Spleen (tissue), 11 donors: ENCODE data around the gene HACD3. TPM values are rescaled to one million over a fixed set of nuclear protein-coding genes. Genes with fewer than 3 reads are reported as not detected.

Experiments
- DNase-seq: peaks from one replicate; pipeline ENCODE4 v3.0.0-alpha.2; 2020
- H3K27ac ChIP-seq, 8 donors: fragments of 200-600 bp; sonication (generic) in 7 of 8; 1 replicate in 4 of 8; 2 replicates in 4 of 8; pipeline versions ENCODE4 v1.5.0 to v1.8.0; 2016 to 2021; ENCODE audit warnings: inconsistent platforms in 4 of 8, mild to moderate bottlenecking in 4 of 8, moderate library complexity in 1 of 8
- H3K27me3 ChIP-seq, 7 donors: fragments of 200-600 bp; sonication (generic) in 6 of 7; replicated peaks in 1 of 7; 1 replicate in 4 of 7; 2 replicates in 3 of 7; pipeline versions ENCODE4 v1.5.0 to v1.8.0; 2016 to 2021; ENCODE audit warnings: inconsistent platforms in 3 of 7, mild to moderate bottlenecking in 1 of 7
- H3K36me3 ChIP-seq, 6 donors: fragments of 200-600 bp; sonication (generic) in 5 of 6; 1 replicate in 4 of 6; 2 replicates in 2 of 6; pipeline versions ENCODE4 v1.5.0 to v1.8.0; 2016 to 2021; ENCODE audit warnings: inconsistent platforms in 2 of 6
- H3K4me1 ChIP-seq, 6 donors: fragments of 200-600 bp; sonication (generic) in 5 of 6; 1 replicate in 3 of 6; 2 replicates in 3 of 6; pipeline versions ENCODE4 v1.5.0 to v1.8.0; 2016 to 2021; ENCODE audit warnings: inconsistent platforms in 3 of 6
- H3K4me3 ChIP-seq, 8 donors: fragments of 200-600 bp; sonication (generic) in 7 of 8; 1 replicate in 4 of 8; 2 replicates in 4 of 8; pipeline versions ENCODE4 v1.5.0 to v1.8.0; 2016 to 2021; ENCODE audit warnings: inconsistent platforms in 4 of 8, mild to moderate bottlenecking in 4 of 8, moderate library complexity in 2 of 8
- H3K9me3 ChIP-seq, 8 donors: fragments of 200-600 bp; sonication (generic) in 7 of 8; 1 replicate in 4 of 8; 2 replicates in 4 of 8; pipeline versions ENCODE4 v1.5.0 to v1.8.0; 2016 to 2021; ENCODE audit warnings: inconsistent platforms in 4 of 8
- POLR2A ChIP-seq, 3 donors: fragments of 450-650 bp; IDR thresholded peaks; one replicate each; pipeline ENCODE4 v1.5.1; 2017; ENCODE audit warnings: antibody characterized with exemption in 3 of 3, mild to moderate bottlenecking in 1 of 3
- POLR2AphosphoS5 ChIP-seq, 3 donors: sonication (generic); formaldehyde crosslinking; IDR thresholded peaks; one replicate each; pipeline ENCODE4 v1.5.1; 2017; ENCODE audit warnings: antibody characterized with exemption in 3 of 3
- WGBS, 5 donors: extraction: QIAGEN DNeasy Blood & Tissue Kit in 3 of 5; methylation state at CpG; one replicate each; pipeline versions ENCODE4 v1.1.5 to v1.1.7; 2013 to 2018; 5-methylcytosine and 5-hydroxymethylcytosine counted together
- intact Hi-C: fragments of 100-400 bp; cut with DNase I; formaldehyde crosslinking; loops from one replicate; pipeline ENCODE4 v1.15.0; 2023; ENCODE audit warnings: low total_unique reads
- polyA plus RNA-seq, 3 donors: library from polyadenylated mRNA; stranded (reverse); fragments of 200-250 nt; gene quantifications; one replicate each; pipeline ENCODE4 v1.2.1, GENCODE V29; 2013
- total RNA-seq, 7 donors: library from RNA; depleted of rRNA in 3 of 7; stranded (reverse); fragments of >200 nt in 3 of 7; fragmentation: NEBNext Ultra II Directional in 4 of 7; extraction: Animal tissue kit (Norgen Biotek cat#: 25700) in 4 of 7; gene quantifications; one replicate each; pipeline versions ENCODE4 v1.1.0 to v1.2.1, GENCODE V29; 2016 to 2021
- TF ChIP-seq, protein P1 (sequence below), 11 experiments: fragments of 200-600 bp in 7 of 11; fragments of 450-650 bp in 4 of 11; sonication (generic) in 4 of 11; IDR thresholded peaks in 8 of 11; conservative IDR thresholded peaks in 3 of 11; 1 replicate in 7 of 11; 2 replicates in 4 of 11; pipeline versions ENCODE4 v1.4.0 to v1.8.0; 2016 to 2021; ENCODE audit warnings: antibody characterized with exemption in 11 of 11, inconsistent platforms in 4 of 11, mild to moderate bottlenecking in 1 of 11
- donor health status: healthy with polysubstance abuse.
- donor health status: DM: no; HTN: no; CAD: no; lungs with moderate emphysema.
- donor health status: DM: no; HTN: no; CAD: no.
- donor health status: Bipolar disorder and iron deficiency.
- donor health status: healthy.
- donor health status: DM: no; HTN: no; CAD: no.
- donor health status: DM: yes; HTN: yes; CAD: no.

HACD3 gene
- total and polyA plus RNA-seq, 10 donors: 5.5 to 47.4 (median 27.3) TPM

DNA sequence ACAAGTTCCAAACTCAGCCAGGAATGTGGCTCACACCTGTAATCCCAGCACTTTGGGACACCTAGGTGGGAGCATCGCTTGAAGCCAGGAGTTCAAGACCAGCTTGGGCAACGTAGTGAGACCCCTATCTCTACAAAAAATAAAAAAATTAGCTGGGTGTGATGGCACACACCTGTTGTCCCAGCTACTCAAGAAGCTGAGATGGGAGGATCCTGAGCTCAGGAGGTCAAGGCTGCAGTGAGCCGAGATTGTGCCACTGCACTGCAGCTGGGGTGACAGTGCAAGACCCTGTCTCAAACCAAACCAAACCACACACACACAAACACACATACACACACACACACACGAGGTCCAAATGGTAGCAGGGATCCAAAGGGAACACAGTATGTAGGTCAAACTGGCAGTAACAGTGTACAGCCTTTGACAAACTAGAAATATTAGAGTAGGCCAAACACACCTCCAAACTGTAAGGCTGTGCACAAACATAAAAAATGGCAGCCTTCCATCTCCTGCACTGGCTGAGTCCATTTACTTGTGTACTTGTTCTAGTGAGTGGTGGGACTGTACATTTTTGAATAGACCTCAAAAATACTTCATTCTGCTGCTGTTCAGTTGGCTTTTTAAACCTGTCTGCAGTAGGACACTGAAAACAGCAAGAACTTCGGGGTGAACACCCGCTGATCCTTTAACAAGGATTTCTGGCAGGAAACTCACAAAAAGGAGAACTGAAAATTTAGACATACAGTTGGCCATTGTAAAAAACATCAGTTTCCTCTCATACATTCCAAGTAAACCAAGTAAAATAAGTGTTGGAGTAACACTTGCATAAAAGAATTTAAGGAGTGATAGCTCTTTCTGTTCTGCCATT is 47.1 kb downstream of the HACD3 start:
- Histone ChIP-seq H3K9me3 (no peaks in the 10 kb centered on the region), H3K27me3 (no peaks in the 10 kb centered on the region), H3K4me1 (peaks cover 0 to 18% (median 5%) of the 10 kb centered on the region in 6 donors), H3K36me3 (peaks cover 0 to 97% (median 46%) of the 10 kb centered on the region in 6 donors), H3K27ac (peak overlapping the region in 3 of 8 donors; percentile 1 to 53 (median 15)), H3K4me3 (no peak overlapping the region)
- no peak for DNase-seq
- TF ChIP-seq POLR2A (IDR thresholded peaks at IDR 0.05): no peak
- peak in 1 of 3 donors; percentile 13 for TF ChIP-seq POLR2AphosphoS5 (IDR thresholded peaks at IDR 0.05)
- WGBS, 5 donors: 64 to 71% (median 69%) methylated on average over 6 of the region's 6 CpGs
- intact Hi-C loops: no loop called here

DNA sequence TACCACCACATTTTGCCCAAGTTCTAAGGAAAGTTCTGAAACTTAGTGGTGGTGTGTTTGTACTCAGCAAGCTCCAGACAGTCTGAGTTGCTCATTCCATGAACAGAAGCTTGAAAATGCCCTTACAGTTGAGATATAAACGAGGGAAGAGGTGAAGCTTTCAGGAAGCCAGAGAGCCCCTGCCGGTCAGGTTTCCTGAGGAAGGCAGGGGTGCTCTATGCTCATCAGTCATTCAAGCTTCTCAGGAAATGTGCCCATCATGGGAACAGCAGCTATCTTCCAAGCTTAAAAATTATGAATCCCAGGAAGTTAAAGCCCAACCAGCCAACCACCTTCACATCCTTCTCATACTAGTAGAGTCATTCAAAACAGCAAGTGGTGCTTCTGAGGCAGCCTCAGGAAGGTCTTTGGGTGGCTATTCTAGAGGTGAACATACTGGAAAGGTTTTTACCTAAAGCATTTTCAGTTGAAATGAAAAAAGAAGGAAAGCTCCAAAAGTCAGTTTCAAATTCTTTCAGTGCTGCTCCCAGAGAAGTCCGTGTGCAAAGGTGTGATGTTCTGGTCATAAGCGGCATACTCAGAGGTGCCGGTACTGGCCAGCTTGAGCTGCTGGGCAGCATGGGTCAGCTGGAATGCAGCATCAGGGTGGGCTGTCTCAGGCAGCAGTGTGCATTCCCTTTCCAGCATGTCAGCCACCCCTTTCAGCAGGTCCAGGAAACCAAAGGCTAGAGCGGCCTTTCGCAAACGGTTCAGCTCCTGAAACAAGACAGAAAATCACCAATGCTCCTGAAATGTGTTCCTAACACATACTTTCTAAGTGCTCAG is 48.9 kb downstream of the HACD3 start:
- DNase-seq: no peak
- peak overlapping the region in 5 of 8 donors; percentile 7 to 53 (median 39) for H3K27ac ChIP-seq
- 69 to 75% (median 73%) methylated on average over 8 of the region's 8 CpGs for WGBS, 5 donors

GRCh38 chr15:65579762-65580161 is 49.5 kb downstream of the HACD3 start:
- no peak overlapping the region for H3K4me3 ChIP-seq
- intact Hi-C loops: no loop called here
- H3K27ac ChIP-seq: peak overlapping the region in 1 of 8 donors; percentile 53
- peaks cover 13 to 41% (median 24%) of the 10 kb centered on the region in 6 donors for H3K4me1 ChIP-seq
- 86 to 91% (median 90%) methylated on average over 3 of the region's 3 CpGs for WGBS, 5 donors
- no peak for DNase-seq
- no peaks in the 10 kb centered on the region for H3K27me3 ChIP-seq
- no peaks in the 10 kb centered on the region for H3K9me3 ChIP-seq
- H3K36me3 ChIP-seq: peaks cover 0 to 99% (median 55%) of the 10 kb centered on the region in 6 donors
- TF ChIP-seq POLR2AphosphoS5 (IDR thresholded peaks at IDR 0.05) (no peak), POLR2A (IDR thresholded peaks at IDR 0.05) (no peak)
- TF ChIP-seq, protein P1, sequence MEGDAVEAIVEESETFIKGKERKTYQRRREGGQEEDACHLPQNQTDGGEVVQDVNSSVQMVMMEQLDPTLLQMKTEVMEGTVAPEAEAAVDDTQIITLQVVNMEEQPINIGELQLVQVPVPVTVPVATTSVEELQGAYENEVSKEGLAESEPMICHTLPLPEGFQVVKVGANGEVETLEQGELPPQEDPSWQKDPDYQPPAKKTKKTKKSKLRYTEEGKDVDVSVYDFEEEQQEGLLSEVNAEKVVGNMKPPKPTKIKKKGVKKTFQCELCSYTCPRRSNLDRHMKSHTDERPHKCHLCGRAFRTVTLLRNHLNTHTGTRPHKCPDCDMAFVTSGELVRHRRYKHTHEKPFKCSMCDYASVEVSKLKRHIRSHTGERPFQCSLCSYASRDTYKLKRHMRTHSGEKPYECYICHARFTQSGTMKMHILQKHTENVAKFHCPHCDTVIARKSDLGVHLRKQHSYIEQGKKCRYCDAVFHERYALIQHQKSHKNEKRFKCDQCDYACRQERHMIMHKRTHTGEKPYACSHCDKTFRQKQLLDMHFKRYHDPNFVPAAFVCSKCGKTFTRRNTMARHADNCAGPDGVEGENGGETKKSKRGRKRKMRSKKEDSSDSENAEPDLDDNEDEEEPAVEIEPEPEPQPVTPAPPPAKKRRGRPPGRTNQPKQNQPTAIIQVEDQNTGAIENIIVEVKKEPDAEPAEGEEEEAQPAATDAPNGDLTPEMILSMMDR (IDR thresholded peaks at IDR 0.05 in 8 of 11, conservative IDR thresholded peaks at IDR 0.05 in 3 of 11): no peak

More for the DNA sequence above, 48.9 kb downstream of the HACD3 start:
- TF ChIP-seq, protein P1 (IDR thresholded peaks at IDR 0.05 in 8 of 11, conservative IDR thresholded peaks at IDR 0.05 in 3 of 11): no peak
- TF ChIP-seq POLR2AphosphoS5 (IDR thresholded peaks at IDR 0.05): no peak
- TF ChIP-seq POLR2A (IDR thresholded peaks at IDR 0.05): no peak
- Histone ChIP-seq H3K4me1 (peaks cover 9 to 34% (median 18%) of the 10 kb centered on the region in 6 donors), H3K27me3 (no peaks in the 10 kb centered on the region), H3K4me3 (no peak overlapping the region), H3K9me3 (no peaks in the 10 kb centered on the region), H3K36me3 (peaks cover 0 to 98% (median 52%) of the 10 kb centered on the region in 6 donors)
- intact Hi-C loops: no loop called here

GRCh38 chr15:65580287-65580686 is 50.0 kb downstream of the HACD3 start:
- no peak for DNase-seq
- peak overlapping the region in 1 of 8 donors; percentile 53 for H3K27ac ChIP-seq
- H3K27me3 ChIP-seq: no peaks in the 10 kb centered on the region
- H3K36me3 ChIP-seq: peaks cover 0 to 100% (median 56%) of the 10 kb centered on the region in 6 donors
- TF ChIP-seq POLR2A (IDR thresholded peaks at IDR 0.05) (no peak), POLR2AphosphoS5 (IDR thresholded peaks at IDR 0.05) (no peak)
- TF ChIP-seq, protein P1 (IDR thresholded peaks at IDR 0.05 in 8 of 11, conservative IDR thresholded peaks at IDR 0.05 in 3 of 11): no peak
- intact Hi-C loops: no loop called here
- H3K4me1 ChIP-seq: peaks cover 13 to 44% (median 27%) of the 10 kb centered on the region in 6 donors
- H3K9me3 ChIP-seq: no peaks in the 10 kb centered on the region
- no peak overlapping the region for H3K4me3 ChIP-seq
